DOHH2 (cell line): ENCODE results near the gene RHEX.

Source experiments
- EZH2phosphoT487 ChIP-seq: fragments of 200-600 bp; sonication (generic); IDR thresholded peaks from 2 replicates; pipeline ENCODE4 v1.6.1; 2017; ENCODE audit warnings: borderline replicate concordance, mild to moderate bottlenecking, antibody characterized with exemption, low read length, moderate library complexity, mixed read lengths
- TF ChIP-seq, protein P1 (sequence below): fragments of 200-600 bp; sonication (generic); IDR thresholded peaks from one replicate; pipeline ENCODE4 v1.5.1; 2014; ENCODE audit warnings: antibody characterized with exemption, mild to moderate bottlenecking, low read depth, low read length; ENCODE audit not compliant: poor library complexity, severe bottlenecking

DNA sequence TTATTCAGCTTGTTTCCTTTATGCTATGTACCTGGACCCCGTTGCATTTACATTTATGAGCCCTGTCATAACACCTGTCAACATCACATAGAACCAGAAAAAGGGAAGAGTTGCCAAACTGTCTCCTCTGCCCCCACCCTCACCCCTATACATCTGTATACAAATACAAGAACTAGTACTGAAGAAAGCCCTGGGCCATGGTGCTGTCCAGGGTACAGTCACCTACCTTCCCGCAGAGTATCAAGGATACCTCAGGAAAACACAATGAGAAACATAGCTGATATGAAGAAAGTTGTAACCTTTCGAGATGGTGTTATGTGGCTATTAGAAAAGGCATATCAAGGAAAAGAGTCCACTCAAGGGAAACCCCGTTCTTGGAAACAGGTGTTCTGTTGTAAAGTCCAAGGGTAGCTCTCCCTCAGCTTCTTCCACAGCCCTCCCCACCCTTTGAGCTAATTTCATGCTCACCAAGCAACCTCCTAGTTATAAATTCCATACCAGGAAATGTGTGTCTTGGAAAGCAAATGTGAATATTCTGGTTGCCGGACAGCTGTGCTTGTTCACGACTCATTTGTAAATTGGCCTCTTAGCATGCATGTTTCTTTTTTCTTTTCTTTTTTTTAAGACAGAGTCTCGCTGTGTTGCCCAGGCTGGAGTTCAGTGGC, 80.9 kb downstream of the RHEX start:
- TF ChIP-seq, protein P1, sequence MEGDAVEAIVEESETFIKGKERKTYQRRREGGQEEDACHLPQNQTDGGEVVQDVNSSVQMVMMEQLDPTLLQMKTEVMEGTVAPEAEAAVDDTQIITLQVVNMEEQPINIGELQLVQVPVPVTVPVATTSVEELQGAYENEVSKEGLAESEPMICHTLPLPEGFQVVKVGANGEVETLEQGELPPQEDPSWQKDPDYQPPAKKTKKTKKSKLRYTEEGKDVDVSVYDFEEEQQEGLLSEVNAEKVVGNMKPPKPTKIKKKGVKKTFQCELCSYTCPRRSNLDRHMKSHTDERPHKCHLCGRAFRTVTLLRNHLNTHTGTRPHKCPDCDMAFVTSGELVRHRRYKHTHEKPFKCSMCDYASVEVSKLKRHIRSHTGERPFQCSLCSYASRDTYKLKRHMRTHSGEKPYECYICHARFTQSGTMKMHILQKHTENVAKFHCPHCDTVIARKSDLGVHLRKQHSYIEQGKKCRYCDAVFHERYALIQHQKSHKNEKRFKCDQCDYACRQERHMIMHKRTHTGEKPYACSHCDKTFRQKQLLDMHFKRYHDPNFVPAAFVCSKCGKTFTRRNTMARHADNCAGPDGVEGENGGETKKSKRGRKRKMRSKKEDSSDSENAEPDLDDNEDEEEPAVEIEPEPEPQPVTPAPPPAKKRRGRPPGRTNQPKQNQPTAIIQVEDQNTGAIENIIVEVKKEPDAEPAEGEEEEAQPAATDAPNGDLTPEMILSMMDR = no peak
- TF ChIP-seq EZH2phosphoT487 = no peak
